PFSK-1 (cell line): Measurements from ENCODE around the gene AMACR.

ENCODE experiments used
- FOXP2 ChIP-seq: optimal IDR thresholded peaks from 2 replicates; pipeline ENCODE3; 2011; ENCODE audit warnings: borderline replicate concordance, control low read depth, inconsistent platforms; ENCODE audit not compliant: insufficient read depth; ENCODE audit errors: extremely low read length, extremely low read depth
- POLR2AphosphoS5 ChIP-seq: IDR thresholded peaks from 2 replicates; pipeline ENCODE4 v1.6.1; 2012; ENCODE audit warnings: low read depth, mild to moderate bottlenecking, control low read depth, low read length, moderate library complexity
- SIN3A ChIP-seq: IDR thresholded peaks from 2 replicates; pipeline ENCODE4 v1.6.1; 2012; ENCODE audit warnings: mild to moderate bottlenecking, low read length, moderate library complexity, borderline replicate concordance; ENCODE audit not compliant: insufficient read depth
- TAF1 ChIP-seq: IDR thresholded peaks from 2 replicates; pipeline ENCODE4 v1.6.1; 2012; ENCODE audit warnings: low read length, control low read depth, borderline replicate concordance; ENCODE audit not compliant: insufficient read depth
- TF ChIP-seq, protein P1 (sequence below), 2 experiments: IDR thresholded peaks; 2 replicates each; pipeline versions ENCODE4 v1.6.1 to v1.8.0; 2011 to 2012; ENCODE audit warnings: low read depth in 2 of 2, low read length in 2 of 2, control low read depth in 1 of 2, inconsistent platforms in 1 of 2, mild to moderate bottlenecking in 1 of 2, moderate library complexity in 1 of 2; ENCODE audit not compliant: insufficient read depth in 1 of 2

Gene AMACR

GRCh38 chr5:34045023-34045422 is 37.2 kb upstream of the AMACR start:
- TF ChIP-seq SIN3A (no peak), TAF1 (no peak), FOXP2 (no peak), POLR2AphosphoS5 (no peak)
- TF ChIP-seq, protein P1, sequence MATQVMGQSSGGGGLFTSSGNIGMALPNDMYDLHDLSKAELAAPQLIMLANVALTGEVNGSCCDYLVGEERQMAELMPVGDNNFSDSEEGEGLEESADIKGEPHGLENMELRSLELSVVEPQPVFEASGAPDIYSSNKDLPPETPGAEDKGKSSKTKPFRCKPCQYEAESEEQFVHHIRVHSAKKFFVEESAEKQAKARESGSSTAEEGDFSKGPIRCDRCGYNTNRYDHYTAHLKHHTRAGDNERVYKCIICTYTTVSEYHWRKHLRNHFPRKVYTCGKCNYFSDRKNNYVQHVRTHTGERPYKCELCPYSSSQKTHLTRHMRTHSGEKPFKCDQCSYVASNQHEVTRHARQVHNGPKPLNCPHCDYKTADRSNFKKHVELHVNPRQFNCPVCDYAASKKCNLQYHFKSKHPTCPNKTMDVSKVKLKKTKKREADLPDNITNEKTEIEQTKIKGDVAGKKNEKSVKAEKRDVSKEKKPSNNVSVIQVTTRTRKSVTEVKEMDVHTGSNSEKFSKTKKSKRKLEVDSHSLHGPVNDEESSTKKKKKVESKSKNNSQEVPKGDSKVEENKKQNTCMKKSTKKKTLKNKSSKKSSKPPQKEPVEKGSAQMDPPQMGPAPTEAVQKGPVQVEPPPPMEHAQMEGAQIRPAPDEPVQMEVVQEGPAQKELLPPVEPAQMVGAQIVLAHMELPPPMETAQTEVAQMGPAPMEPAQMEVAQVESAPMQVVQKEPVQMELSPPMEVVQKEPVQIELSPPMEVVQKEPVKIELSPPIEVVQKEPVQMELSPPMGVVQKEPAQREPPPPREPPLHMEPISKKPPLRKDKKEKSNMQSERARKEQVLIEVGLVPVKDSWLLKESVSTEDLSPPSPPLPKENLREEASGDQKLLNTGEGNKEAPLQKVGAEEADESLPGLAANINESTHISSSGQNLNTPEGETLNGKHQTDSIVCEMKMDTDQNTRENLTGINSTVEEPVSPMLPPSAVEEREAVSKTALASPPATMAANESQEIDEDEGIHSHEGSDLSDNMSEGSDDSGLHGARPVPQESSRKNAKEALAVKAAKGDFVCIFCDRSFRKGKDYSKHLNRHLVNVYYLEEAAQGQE (IDR thresholded peaks at IDR 0.05; ENCODE audit: insufficient read depth in 1 of 2, low read depth in 2 of 2, low read length in 2 of 2) = no peak

- TF ChIP-seq SIN3A (no peak), FOXP2 (no peak), POLR2AphosphoS5 (no peak), TAF1 (no peak)
- TF ChIP-seq, protein P1 (IDR thresholded peaks at IDR 0.05; ENCODE audit: insufficient read depth in 1 of 2, low read depth in 2 of 2, low read length in 2 of 2) = no peak
Observed at GRCh38 chr5:34043099-34043876, 35.4 kb upstream of the AMACR start, which contains the start of gene C1QTNF3. Gene C1QTNF3, minus strand, starts transcription at chr5:34043213. Its CDS starts 88 bp downstream, at chr5:34043125.

- TF ChIP-seq SIN3A = no peak
- TF ChIP-seq, protein P1 (IDR thresholded peaks at IDR 0.05; ENCODE audit: insufficient read depth in 1 of 2, low read depth in 2 of 2, low read length in 2 of 2) = peak in 1 of 2 experiments; percentile 67; a peak in 1 of 4 replicates
Observed at GRCh38 chr5:34042321-34042720, 34.5 kb upstream of the AMACR start.

DNA sequence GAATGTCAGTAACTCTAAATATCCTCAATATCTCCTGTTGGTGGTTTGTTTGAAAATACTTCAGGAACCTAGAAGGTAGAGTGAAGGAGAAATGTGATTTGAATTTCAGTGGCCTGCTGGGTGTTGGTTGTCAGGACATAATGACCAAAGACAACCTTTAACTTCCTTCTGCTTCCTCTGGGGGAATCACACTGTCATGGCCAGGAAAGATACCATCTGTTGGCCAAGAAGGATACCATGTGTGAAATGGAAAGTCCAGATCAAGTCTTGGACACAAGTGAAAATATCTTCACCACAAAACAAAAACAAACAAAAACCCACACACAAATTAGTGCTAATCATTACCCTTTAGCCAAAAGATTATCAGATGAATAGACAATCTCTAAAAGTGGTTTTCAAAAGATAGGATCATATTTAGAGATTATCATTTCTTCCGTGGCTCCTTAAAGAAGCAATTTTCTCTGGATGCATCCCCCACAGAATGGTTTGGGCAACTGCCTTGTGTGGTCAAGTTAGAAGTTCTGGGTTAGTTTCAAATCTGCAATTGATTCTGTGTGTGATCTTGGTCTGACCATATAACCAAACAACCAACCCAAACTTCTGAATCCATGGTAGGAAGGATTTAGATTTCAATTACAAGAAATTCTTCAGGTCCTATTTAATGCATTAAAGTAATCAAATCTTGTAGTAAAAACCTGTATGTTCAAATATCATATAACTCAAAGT is 33.6 kb upstream of the AMACR start:
- TF ChIP-seq POLR2AphosphoS5 = no peak
- no peak for TF ChIP-seq SIN3A
- TF ChIP-seq FOXP2 = no peak

DNA sequence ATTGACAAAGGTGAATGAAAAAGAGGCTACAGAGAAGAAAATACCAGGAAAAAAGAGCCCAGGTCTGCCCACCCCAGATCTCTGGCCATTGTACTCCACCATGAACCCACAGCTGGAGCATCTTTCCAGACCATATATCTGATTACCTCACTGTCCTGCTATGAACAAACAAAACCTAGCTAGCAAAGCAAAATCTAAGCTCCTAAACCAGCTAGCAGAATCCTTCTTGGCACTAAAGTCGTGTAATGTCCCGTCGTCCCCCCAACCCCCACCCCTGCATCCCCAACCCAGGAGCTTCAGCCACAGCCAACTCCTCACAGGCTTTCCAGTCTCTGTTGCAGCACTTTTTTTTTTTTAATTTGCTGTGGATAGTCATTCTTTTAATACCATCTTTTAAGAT is 32.6 kb upstream of the AMACR start:
- TF ChIP-seq POLR2AphosphoS5 = no peak
- TF ChIP-seq, protein P1 (IDR thresholded peaks at IDR 0.05; ENCODE audit: insufficient read depth in 1 of 2, low read depth in 2 of 2, low read length in 2 of 2) = no peak
- TF ChIP-seq FOXP2 = no peak
- TF ChIP-seq TAF1 = no peak
- no peak for TF ChIP-seq SIN3A
